Breast epithelium (tissue), 3 donors: Measurements from ENCODE around the gene RPUSD1.

Experiments
- POLR2A ChIP-seq: fragments of 450-650 bp; IDR thresholded peaks from one replicate; pipeline ENCODE4 v1.6.1; 2016; ENCODE audit warnings: antibody characterized with exemption, mild to moderate bottlenecking, moderate library complexity
- POLR2AphosphoS5 ChIP-seq, 3 donors: sonication (generic); formaldehyde crosslinking; IDR thresholded peaks; one replicate each; pipeline ENCODE4 v1.6.1; 2017; ENCODE audit warnings: antibody characterized with exemption in 3 of 3
- TF ChIP-seq, protein P1 (sequence below), 3 donors: fragments of 450-650 bp; IDR thresholded peaks; one replicate each; pipeline ENCODE4 v1.5.1; 2016 to 2017; ENCODE audit warnings: antibody characterized with exemption in 3 of 3, mild to moderate bottlenecking in 3 of 3, moderate library complexity in 3 of 3

DNA sequence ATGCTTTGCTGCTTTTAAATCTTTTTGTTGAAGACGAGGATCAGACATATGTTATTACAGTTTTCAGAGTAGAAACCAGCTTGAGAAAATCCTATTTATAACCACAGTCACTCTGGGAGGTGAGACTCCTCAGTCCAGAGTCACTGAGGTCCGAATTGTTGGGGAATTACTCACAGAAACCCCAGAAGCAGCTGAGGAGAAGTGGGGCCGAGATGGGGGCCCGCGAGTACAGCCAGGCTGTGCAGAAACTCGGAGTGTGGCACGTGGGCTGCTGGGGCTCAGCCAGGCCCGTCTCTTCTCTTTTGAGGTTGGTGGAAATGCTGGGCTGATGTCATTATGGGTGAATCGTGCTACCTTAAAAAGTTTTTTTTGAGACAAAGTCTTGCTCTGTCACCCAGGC, 26.8 kb upstream of the RPUSD1 start:
- TF ChIP-seq, protein P1, sequence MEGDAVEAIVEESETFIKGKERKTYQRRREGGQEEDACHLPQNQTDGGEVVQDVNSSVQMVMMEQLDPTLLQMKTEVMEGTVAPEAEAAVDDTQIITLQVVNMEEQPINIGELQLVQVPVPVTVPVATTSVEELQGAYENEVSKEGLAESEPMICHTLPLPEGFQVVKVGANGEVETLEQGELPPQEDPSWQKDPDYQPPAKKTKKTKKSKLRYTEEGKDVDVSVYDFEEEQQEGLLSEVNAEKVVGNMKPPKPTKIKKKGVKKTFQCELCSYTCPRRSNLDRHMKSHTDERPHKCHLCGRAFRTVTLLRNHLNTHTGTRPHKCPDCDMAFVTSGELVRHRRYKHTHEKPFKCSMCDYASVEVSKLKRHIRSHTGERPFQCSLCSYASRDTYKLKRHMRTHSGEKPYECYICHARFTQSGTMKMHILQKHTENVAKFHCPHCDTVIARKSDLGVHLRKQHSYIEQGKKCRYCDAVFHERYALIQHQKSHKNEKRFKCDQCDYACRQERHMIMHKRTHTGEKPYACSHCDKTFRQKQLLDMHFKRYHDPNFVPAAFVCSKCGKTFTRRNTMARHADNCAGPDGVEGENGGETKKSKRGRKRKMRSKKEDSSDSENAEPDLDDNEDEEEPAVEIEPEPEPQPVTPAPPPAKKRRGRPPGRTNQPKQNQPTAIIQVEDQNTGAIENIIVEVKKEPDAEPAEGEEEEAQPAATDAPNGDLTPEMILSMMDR (IDR thresholded peaks at IDR 0.05): no peak
- TF ChIP-seq POLR2A (no peak), POLR2AphosphoS5 (IDR thresholded peaks at IDR 0.05) (no peak)
